ENCODE data around the gene VTN. TPM values are rescaled to one million over a fixed set of nuclear protein-coding genes. Genes with fewer than 3 reads are reported as not detected.

The VTN gene
- total and polyA plus RNA-seq, 2 donors (not counting 1 experiment from before 2014, with no cell fraction given) = 0.34 to 0.36 TPM

- TF ChIP-seq EZH2 (IDR thresholded peaks at IDR 0.05; ENCODE audit: borderline replicate concordance, insufficient read depth, low read depth, low read length, poor library complexity, severe bottlenecking) = no peak
- TF ChIP-seq CTCF (IDR thresholded peaks at IDR 0.05) = no peak
- peak overlapping the region; percentile 97 for H3K4me3 Mint-ChIP-seq
- Histone ChIP-seq H3K9ac (ENCODE audit: low read length) (peak overlapping the region; percentile 77), H3K79me2 (ENCODE audit: control insufficient read depth, insufficient read depth, low read length) (peaks cover 43% of the 10 kb centered on the region), H4K20me1 (ENCODE audit: control insufficient read depth, insufficient read depth, low read length, poor library complexity, severe bottlenecking) (peaks cover 23% of the 10 kb centered on the region), H3K4me3 (ENCODE audit: control extremely low read depth in 1 of 5, extremely low read depth in 1 of 5, insufficient read depth in 1 of 5, low read depth in 2 of 5, low read length in 4 of 5) (peak overlapping the region; percentile 74 to 91 (median 81)), H3K4me1 (ENCODE audit: control insufficient read depth in 2 of 2, insufficient read depth in 2 of 2, low read length in 2 of 2) (peaks cover 17 to 22% of the 10 kb centered on the region in 2 donors), H3K36me3 (replicated peaks in 1 of 2; ENCODE audit: control extremely low read depth in 1 of 2, control insufficient read depth in 1 of 2, extremely low read depth in 1 of 2, insufficient read depth in 2 of 2, low read length in 1 of 2) (peaks cover 0 to 54% of the 10 kb centered on the region in 2 experiments), H3K27ac (ENCODE audit: low read length in 2 of 2) (peak overlapping the region; percentile 67 to 83), H3K4me2 (replicated peaks; ENCODE audit: low read depth, low read length, poor library complexity, severe bottlenecking) (peak overlapping the region; percentile 96), H3K27me3 (replicated peaks in 1 of 4; ENCODE audit: control extremely low read depth in 1 of 4, control insufficient read depth in 3 of 4, insufficient read depth in 4 of 4, low read length in 3 of 4) (no peaks in the 10 kb centered on the region), H2AFZ (ENCODE audit: insufficient read depth, low read depth, low read length, poor library complexity, severe bottlenecking) (peak overlapping the region; percentile 95), H3K9me3 (ENCODE audit: control extremely low read depth in 1 of 3, control insufficient read depth in 2 of 3, insufficient read depth in 1 of 3, low read length in 2 of 3) (no peaks in the 10 kb centered on the region)
- no peak for ATAC-seq (ENCODE audit: low read depth)
- H3K4me1 Mint-ChIP-seq = peaks cover 22% of the 10 kb centered on the region
- ChIA-PET POLR2A (interaction anchor here (0.6 to 2.3 kb wide), 5 partner anchors 11 to 39 kb away, joined by 3 to 25 read pairs (median 6); partner anchors contain the start of genes IFT20, TMEM97, TNFAIP1 and VTN), CTCF (interaction anchor here (1.0 to 2.8 kb wide), 4 partner anchors 14 to 369 kb away, joined by 3 to 19 read pairs (median 8); partner anchors contain the start of genes IFT20, SARM1, TLCD1 and TNFAIP1)
- no peak for DNase-seq
- intact Hi-C loops (cut with micrococcal nuclease) = loop anchor here (1.0 to 5.0 kb wide), 4 partner anchors 13 to 594 kb away; partner anchors contain the start of genes IFT20, PHF12, SARM1 and TMEM97
- WGBS (ENCODE audit: insufficient coverage) = 4% methylated on average over 4 of the region's 4 CpGs
- peak overlapping the region; percentile 97 for H3K27ac Mint-ChIP-seq
- H3K27me3 Mint-ChIP-seq = no peaks in the 10 kb centered on the region
- no peaks in the 10 kb centered on the region for H3K9me3 Mint-ChIP-seq (ENCODE audit: insufficient read depth)
Observed at GRCh38 chr17:28357901-28358197, 12.3 kb downstream of the VTN start.
